ENCODE measurements around the gene CFAP157. TPM values are rescaled to one million over a fixed set of nuclear protein-coding genes. Genes with fewer than 3 reads are reported as not detected.

Gene CFAP157
- total and polyA plus RNA-seq, 2 of the 13 experiments (the other 11 are each of a cell fraction or from before 2014, with no cell fraction given), result 0.07 TPM; not detected in 1

DNA sequence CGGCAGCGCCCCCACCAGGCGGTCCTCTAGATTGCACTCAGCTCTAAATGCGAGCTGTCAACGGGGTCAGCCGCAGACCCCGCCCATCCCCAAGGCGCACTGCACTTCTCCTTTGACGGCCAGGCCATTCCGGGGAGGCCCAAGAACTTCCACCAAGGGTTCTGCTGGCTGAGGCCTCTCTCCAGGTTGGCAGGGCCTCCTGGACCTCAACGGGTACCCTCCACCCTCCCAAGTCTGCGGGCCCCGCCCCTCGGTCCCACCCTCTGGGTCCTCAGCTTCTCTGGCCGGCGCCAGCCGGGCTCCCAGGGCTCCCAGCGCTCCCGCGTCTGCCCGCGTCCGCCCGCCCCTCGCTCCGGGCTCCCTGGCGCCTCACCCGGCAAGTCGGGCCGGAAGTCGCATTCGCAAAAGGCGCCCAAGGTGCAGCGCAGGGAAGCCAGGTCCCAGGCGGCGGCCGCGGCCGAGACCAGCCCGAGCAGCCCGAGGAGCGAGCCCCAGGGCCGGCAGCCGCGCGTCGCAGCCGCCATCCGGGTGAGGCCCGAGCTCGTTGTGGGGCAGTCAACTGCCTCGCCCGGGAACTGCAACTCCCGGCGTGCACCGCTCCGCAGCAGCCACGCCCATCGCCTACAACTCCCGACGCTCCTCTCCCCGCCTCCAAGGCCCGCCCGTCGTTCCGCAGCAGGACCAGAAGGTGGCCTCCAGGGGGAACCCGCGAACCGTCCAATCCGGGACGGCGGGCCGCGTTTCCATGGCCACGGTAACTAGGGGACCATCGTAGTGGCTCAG lies 28.1 kb downstream of the CFAP157 start, which contains the start of gene TOR2A (continued):
- TF ChIP-seq, protein P1, sequence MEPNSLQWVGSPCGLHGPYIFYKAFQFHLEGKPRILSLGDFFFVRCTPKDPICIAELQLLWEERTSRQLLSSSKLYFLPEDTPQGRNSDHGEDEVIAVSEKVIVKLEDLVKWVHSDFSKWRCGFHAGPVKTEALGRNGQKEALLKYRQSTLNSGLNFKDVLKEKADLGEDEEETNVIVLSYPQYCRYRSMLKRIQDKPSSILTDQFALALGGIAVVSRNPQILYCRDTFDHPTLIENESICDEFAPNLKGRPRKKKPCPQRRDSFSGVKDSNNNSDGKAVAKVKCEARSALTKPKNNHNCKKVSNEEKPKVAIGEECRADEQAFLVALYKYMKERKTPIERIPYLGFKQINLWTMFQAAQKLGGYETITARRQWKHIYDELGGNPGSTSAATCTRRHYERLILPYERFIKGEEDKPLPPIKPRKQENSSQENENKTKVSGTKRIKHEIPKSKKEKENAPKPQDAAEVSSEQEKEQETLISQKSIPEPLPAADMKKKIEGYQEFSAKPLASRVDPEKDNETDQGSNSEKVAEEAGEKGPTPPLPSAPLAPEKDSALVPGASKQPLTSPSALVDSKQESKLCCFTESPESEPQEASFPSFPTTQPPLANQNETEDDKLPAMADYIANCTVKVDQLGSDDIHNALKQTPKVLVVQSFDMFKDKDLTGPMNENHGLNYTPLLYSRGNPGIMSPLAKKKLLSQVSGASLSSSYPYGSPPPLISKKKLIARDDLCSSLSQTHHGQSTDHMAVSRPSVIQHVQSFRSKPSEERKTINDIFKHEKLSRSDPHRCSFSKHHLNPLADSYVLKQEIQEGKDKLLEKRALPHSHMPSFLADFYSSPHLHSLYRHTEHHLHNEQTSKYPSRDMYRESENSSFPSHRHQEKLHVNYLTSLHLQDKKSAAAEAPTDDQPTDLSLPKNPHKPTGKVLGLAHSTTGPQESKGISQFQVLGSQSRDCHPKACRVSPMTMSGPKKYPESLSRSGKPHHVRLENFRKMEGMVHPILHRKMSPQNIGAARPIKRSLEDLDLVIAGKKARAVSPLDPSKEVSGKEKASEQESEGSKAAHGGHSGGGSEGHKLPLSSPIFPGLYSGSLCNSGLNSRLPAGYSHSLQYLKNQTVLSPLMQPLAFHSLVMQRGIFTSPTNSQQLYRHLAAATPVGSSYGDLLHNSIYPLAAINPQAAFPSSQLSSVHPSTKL (CRISPR knock-in tag; IDR thresholded peaks at IDR 0.05), result peak; percentile 43; the same call in 1 of the 2 replicates
- TF ChIP-seq ZNF782 (CRISPR knock-in tag; IDR thresholded peaks at IDR 0.05; ENCODE audit: borderline replicate concordance) (peak; percentile 79; the same call in 1 of the 2 replicates), SALL1 (CRISPR knock-in tag; IDR thresholded peaks at IDR 0.05) (peak; percentile 71; the same call in 1 of the 2 replicates), ZNF703 (CRISPR knock-in tag; IDR thresholded peaks at IDR 0.05; ENCODE audit: borderline replicate concordance) (no peak), ZNF557 (CRISPR knock-in tag; IDR thresholded peaks at IDR 0.05) (no peak), SMAD3 (CRISPR knock-in tag; IDR thresholded peaks at IDR 0.05) (peak; percentile 77), FOXC1 (CRISPR knock-in tag; IDR thresholded peaks at IDR 0.05; ENCODE audit: borderline replicate concordance) (no peak), NR2F6 (IDR thresholded peaks at IDR 0.05) (no peak), NR2F6 (CRISPR knock-in tag; IDR thresholded peaks at IDR 0.05) (0 out of 2 replicates have a peak, but pooled peaks have one; percentile 21), PHF5A (CRISPR knock-in tag; IDR thresholded peaks at IDR 0.05; ENCODE audit: low read depth, unreplicated experiment) (no peak), HDAC6 (IDR thresholded peaks at IDR 0.05; ENCODE audit: low read depth, low read length) (no peak), SRY (CRISPR knock-in tag; IDR thresholded peaks at IDR 0.05) (no peak)
- TF ChIP-seq, protein P2, sequence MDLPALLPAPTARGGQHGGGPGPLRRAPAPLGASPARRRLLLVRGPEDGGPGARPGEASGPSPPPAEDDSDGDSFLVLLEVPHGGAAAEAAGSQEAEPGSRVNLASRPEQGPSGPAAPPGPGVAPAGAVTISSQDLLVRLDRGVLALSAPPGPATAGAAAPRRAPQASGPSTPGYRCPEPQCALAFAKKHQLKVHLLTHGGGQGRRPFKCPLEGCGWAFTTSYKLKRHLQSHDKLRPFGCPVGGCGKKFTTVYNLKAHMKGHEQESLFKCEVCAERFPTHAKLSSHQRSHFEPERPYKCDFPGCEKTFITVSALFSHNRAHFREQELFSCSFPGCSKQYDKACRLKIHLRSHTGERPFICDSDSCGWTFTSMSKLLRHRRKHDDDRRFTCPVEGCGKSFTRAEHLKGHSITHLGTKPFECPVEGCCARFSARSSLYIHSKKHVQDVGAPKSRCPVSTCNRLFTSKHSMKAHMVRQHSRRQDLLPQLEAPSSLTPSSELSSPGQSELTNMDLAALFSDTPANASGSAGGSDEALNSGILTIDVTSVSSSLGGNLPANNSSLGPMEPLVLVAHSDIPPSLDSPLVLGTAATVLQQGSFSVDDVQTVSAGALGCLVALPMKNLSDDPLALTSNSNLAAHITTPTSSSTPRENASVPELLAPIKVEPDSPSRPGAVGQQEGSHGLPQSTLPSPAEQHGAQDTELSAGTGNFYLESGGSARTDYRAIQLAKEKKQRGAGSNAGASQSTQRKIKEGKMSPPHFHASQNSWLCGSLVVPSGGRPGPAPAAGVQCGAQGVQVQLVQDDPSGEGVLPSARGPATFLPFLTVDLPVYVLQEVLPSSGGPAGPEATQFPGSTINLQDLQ (CRISPR knock-in tag; IDR thresholded peaks at IDR 0.05), result no peak
- TF ChIP-seq, protein P3, sequence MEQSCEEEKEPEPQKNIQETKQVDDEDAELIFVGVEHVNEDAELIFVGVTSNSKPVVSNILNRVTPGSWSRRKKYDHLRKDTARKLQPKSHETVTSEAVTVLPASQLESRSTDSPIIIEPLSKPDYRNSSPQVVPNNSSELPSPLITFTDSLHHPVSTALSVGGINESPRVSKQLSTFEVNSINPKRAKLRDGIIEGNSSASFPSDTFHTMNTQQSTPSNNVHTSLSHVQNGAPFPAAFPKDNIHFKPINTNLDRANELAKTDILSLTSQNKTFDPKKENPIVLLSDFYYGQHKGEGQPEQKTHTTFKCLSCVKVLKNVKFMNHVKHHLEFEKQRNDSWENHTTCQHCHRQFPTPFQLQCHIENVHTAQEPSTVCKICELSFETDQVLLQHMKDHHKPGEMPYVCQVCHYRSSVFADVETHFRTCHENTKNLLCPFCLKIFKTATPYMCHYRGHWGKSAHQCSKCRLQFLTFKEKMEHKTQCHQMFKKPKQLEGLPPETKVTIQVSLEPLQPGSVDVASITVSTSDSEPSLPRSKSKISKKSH (CRISPR knock-in tag; IDR thresholded peaks at IDR 0.05; ENCODE audit: borderline replicate concordance), result no peak
- TF ChIP-seq, protein P4, sequence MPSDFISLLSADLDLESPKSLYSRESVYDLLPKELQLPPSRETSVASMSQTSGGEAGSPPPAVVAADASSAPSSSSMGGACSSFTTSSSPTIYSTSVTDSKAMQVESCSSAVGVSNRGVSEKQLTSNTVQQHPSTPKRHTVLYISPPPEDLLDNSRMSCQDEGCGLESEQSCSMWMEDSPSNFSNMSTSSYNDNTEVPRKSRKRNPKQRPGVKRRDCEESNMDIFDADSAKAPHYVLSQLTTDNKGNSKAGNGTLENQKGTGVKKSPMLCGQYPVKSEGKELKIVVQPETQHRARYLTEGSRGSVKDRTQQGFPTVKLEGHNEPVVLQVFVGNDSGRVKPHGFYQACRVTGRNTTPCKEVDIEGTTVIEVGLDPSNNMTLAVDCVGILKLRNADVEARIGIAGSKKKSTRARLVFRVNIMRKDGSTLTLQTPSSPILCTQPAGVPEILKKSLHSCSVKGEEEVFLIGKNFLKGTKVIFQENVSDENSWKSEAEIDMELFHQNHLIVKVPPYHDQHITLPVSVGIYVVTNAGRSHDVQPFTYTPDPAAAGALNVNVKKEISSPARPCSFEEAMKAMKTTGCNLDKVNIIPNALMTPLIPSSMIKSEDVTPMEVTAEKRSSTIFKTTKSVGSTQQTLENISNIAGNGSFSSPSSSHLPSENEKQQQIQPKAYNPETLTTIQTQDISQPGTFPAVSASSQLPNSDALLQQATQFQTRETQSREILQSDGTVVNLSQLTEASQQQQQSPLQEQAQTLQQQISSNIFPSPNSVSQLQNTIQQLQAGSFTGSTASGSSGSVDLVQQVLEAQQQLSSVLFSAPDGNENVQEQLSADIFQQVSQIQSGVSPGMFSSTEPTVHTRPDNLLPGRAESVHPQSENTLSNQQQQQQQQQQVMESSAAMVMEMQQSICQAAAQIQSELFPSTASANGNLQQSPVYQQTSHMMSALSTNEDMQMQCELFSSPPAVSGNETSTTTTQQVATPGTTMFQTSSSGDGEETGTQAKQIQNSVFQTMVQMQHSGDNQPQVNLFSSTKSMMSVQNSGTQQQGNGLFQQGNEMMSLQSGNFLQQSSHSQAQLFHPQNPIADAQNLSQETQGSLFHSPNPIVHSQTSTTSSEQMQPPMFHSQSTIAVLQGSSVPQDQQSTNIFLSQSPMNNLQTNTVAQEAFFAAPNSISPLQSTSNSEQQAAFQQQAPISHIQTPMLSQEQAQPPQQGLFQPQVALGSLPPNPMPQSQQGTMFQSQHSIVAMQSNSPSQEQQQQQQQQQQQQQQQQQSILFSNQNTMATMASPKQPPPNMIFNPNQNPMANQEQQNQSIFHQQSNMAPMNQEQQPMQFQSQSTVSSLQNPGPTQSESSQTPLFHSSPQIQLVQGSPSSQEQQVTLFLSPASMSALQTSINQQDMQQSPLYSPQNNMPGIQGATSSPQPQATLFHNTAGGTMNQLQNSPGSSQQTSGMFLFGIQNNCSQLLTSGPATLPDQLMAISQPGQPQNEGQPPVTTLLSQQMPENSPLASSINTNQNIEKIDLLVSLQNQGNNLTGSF (CRISPR knock-in tag; IDR thresholded peaks at IDR 0.05), result 0 out of 2 replicates have a peak, but pooled peaks have one; percentile 47
